Keratinocyte (primary cell): ENCODE results near the gene CIP2A. TPM values are rescaled to one million over a fixed set of nuclear protein-coding genes. Genes with fewer than 3 reads are reported as not detected.

Source experiments
- DNase-seq: peaks from one replicate; pipeline ENCODE4 v3.0.0-alpha.2; 2011; ENCODE audit warnings: low read depth, missing footprints, low spot score
- FAIRE-seq: peaks from 2 replicates; lab custom pipeline; 2011; peaks lifted over from hg19 to GRCh38; lab: Jason Lieb, UNC
- H2AFZ ChIP-seq: 2 replicates; pipeline ENCODE4 v1.6.0; 2012; ENCODE audit warnings: low read length, control low read depth, inconsistent platforms; ENCODE audit not compliant: control insufficient read depth
- H3K27ac ChIP-seq: 2 replicates; pipeline ENCODE4 v1.5.1; 2011; ENCODE audit warnings: low read length; ENCODE audit not compliant: control insufficient read depth, insufficient read depth
- H3K27me3 ChIP-seq: 3 replicates; pipeline ENCODE4 v1.6.0; 2011; ENCODE audit warnings: low read length; ENCODE audit not compliant: control insufficient read depth, insufficient read depth; ENCODE audit errors: extremely low read depth
- H3K36me3 ChIP-seq, 2 experiments: 2 replicates in 1 of 2; 3 replicates in 1 of 2; pipeline ENCODE4 v1.5.1; 2011; ENCODE audit warnings: low read length in 2 of 2, mild to moderate bottlenecking in 1 of 2; ENCODE audit not compliant: control insufficient read depth in 2 of 2, insufficient read depth in 2 of 2; ENCODE audit errors: extremely low read depth in 1 of 2
- H3K4me1 ChIP-seq: 3 replicates; pipeline ENCODE4 v1.5.1; 2011; ENCODE audit warnings: low read length; ENCODE audit not compliant: control insufficient read depth, insufficient read depth; ENCODE audit errors: extremely low read depth
- H3K4me2 ChIP-seq: 3 replicates; pipeline ENCODE4 v1.6.0; 2011; ENCODE audit warnings: low read depth, low read length; ENCODE audit not compliant: control insufficient read depth, insufficient read depth; ENCODE audit errors: extremely low read depth
- H3K4me3 ChIP-seq, 3 experiments: fragments of 200-600 bp in 1 of 3; sonication (generic) in 1 of 3; 2 replicates in 2 of 3; 3 replicates in 1 of 3; pipeline ENCODE4 v1.5.1; 2011 to 2016; ENCODE audit warnings: low read length in 3 of 3, mild to moderate bottlenecking in 3 of 3, control low read depth in 2 of 3, inconsistent platforms in 1 of 3, low read depth in 1 of 3, mixed read lengths in 1 of 3, mixed run types in 1 of 3, moderate library complexity in 1 of 3; ENCODE audit not compliant: control insufficient read depth in 2 of 3, insufficient read depth in 2 of 3; ENCODE audit errors: extremely low read depth in 1 of 3
- H3K79me2 ChIP-seq: 2 replicates; pipeline ENCODE4 v1.6.0; 2012; ENCODE audit warnings: low read length; ENCODE audit not compliant: control insufficient read depth, insufficient read depth
- H3K9ac ChIP-seq: 3 replicates; pipeline ENCODE4 v1.6.0; 2011; ENCODE audit warnings: low read length; ENCODE audit not compliant: control insufficient read depth, insufficient read depth; ENCODE audit errors: extremely low read depth
- H3K9me1 ChIP-seq: 3 replicates; pipeline ENCODE4 v1.6.0; 2011; ENCODE audit warnings: low read length; ENCODE audit not compliant: control insufficient read depth, insufficient read depth; ENCODE audit errors: extremely low read depth
- H3K9me3 ChIP-seq: 2 replicates; pipeline ENCODE4 v1.5.1; 2012; ENCODE audit warnings: low read depth, low read length; ENCODE audit not compliant: control insufficient read depth
- H4K20me1 ChIP-seq: 3 replicates; pipeline ENCODE4 v1.6.0; 2011; ENCODE audit warnings: low read length; ENCODE audit not compliant: control insufficient read depth, insufficient read depth; ENCODE audit errors: extremely low read depth
- EZH2 ChIP-seq: IDR thresholded peaks from one replicate; pipeline ENCODE4 v1.6.1; 2012; ENCODE audit warnings: inconsistent platforms, mild to moderate bottlenecking, low read length, moderate library complexity
- dilution Hi-C: fragments of 300-500 bp; cut with MboI; formaldehyde crosslinking; loops from one replicate; pipeline ENCODE4 v1.7.0; 2020; ENCODE audit warnings: low sequenced_read_pairs; ENCODE audit not compliant: extremely low pct_ligation_motif_present
- polyA plus RNA-seq, 5 experiments: library from polyadenylated mRNA; depleted of rRNA in 3 of 5; stranded (reverse) in 3 of 5; stranded (forward) in 1 of 5; unstranded in 1 of 5; fragments of >200 nt; gene quantifications; 1 replicate in 1 of 5; 2 replicates in 3 of 5; 3 replicates in 1 of 5; pipeline versions ENCODE4 v1.2.1 to v1.2.3, GENCODE V29; 2011 to 2012; ENCODE audit warnings: missing spikeins in 2 of 5, low read depth in 1 of 5, low replicate concordance in 1 of 5
- TF ChIP-seq, protein P1 (sequence below), 3 experiments: IDR thresholded peaks in 1 of 3; conservative IDR thresholded peaks in 1 of 3; optimal IDR thresholded peaks in 1 of 3; 2 replicates in 2 of 3; 3 replicates in 1 of 3; pipeline versions ENCODE3 to v1.5.1; 2011; ENCODE audit warnings: low read length in 3 of 3, mild to moderate bottlenecking in 3 of 3, moderate library complexity in 2 of 3, control low read depth in 1 of 3, inconsistent platforms in 1 of 3; ENCODE audit not compliant: insufficient read depth in 2 of 3; ENCODE audit errors: extremely low read depth in 1 of 3

Gene CIP2A
- polyA plus RNA-seq, 1 donor (not counting 4 experiments of a cell fraction or from before 2014, with no cell fraction given), result 9.9 TPM

- H3K9me3 ChIP-seq, result no peaks in the 10 kb centered on the region
- H3K27ac ChIP-seq, result no peak overlapping the region
- H4K20me1 ChIP-seq, result no peaks in the 10 kb centered on the region
- dilution Hi-C loops, result no loop called here
- no peak overlapping the region for H3K9ac ChIP-seq
- H3K79me2 ChIP-seq, result no peaks in the 10 kb centered on the region
- H2AFZ ChIP-seq, result no peak overlapping the region
- no peak overlapping the region for H3K4me2 ChIP-seq
- H3K4me1 ChIP-seq, result no peaks in the 10 kb centered on the region
- H3K9me1 ChIP-seq, result no peaks in the 10 kb centered on the region
- DNase-seq (no peak), FAIRE-seq (no peak)
- H3K36me3 ChIP-seq, result no peaks in the 10 kb centered on the region
- H3K4me3 ChIP-seq, result no peak overlapping the region
- H3K27me3 ChIP-seq, result no peaks in the 10 kb centered on the region
- TF ChIP-seq, protein P1, sequence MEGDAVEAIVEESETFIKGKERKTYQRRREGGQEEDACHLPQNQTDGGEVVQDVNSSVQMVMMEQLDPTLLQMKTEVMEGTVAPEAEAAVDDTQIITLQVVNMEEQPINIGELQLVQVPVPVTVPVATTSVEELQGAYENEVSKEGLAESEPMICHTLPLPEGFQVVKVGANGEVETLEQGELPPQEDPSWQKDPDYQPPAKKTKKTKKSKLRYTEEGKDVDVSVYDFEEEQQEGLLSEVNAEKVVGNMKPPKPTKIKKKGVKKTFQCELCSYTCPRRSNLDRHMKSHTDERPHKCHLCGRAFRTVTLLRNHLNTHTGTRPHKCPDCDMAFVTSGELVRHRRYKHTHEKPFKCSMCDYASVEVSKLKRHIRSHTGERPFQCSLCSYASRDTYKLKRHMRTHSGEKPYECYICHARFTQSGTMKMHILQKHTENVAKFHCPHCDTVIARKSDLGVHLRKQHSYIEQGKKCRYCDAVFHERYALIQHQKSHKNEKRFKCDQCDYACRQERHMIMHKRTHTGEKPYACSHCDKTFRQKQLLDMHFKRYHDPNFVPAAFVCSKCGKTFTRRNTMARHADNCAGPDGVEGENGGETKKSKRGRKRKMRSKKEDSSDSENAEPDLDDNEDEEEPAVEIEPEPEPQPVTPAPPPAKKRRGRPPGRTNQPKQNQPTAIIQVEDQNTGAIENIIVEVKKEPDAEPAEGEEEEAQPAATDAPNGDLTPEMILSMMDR (optimal IDR thresholded peaks at IDR 0.05 in 1 of 3, IDR thresholded peaks at IDR 0.05 in 1 of 3, conservative IDR thresholded peaks at IDR 0.05 in 1 of 3; ENCODE audit: extremely low read depth in 1 of 3, insufficient read depth in 2 of 3, low read length in 3 of 3), result no peak
- TF ChIP-seq EZH2, result no peak
These were observed 26.7 kb downstream of the CIP2A start for GRCh38 chr3:108562565-108562964.

DNA sequence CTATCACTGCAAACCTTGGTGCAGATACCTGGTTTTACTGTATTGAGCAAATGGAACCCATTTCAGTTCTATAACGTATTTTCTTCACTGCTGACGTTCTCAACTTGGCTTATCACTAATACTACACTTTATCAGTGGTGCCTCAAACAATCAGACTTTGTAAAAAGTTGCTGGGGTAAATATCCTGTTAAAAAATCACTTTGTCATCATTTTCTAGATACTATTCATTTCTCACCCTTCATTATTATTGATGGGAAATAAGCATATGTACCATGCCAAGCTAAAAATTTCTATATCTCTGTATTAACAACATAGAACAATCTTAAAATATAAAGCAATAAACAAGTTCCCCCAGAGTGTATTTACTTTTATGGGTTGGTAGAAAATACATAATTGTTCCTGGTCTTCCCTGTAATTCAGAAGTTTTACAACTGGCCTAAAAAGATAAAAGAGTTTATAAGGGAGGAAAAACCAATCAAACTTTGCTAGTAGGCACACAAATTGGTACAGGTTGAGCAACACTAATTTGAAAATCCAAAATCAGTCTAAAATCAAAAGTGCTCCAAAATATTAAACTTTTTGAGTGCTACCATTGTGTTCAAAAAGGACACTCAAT, 33.2 kb downstream of the CIP2A start:
- H3K27ac ChIP-seq, result no peak overlapping the region
- no peaks in the 10 kb centered on the region for H3K9me1 ChIP-seq
- H2AFZ ChIP-seq, result no peak overlapping the region
- H3K4me1 ChIP-seq, result no peaks in the 10 kb centered on the region
- no peak for FAIRE-seq
- H3K9ac ChIP-seq, result no peak overlapping the region
- H3K4me2 ChIP-seq, result no peak overlapping the region
- no peaks in the 10 kb centered on the region for H3K9me3 ChIP-seq
- no peaks in the 10 kb centered on the region for H4K20me1 ChIP-seq
- H3K27me3 ChIP-seq, result no peaks in the 10 kb centered on the region
- H3K4me3 ChIP-seq, result no peak overlapping the region
- TF ChIP-seq EZH2, result no peak
- TF ChIP-seq, protein P1 (optimal IDR thresholded peaks at IDR 0.05 in 1 of 3, IDR thresholded peaks at IDR 0.05 in 1 of 3, conservative IDR thresholded peaks at IDR 0.05 in 1 of 3; ENCODE audit: extremely low read depth in 1 of 3, insufficient read depth in 2 of 3, low read length in 3 of 3), result no peak
- H3K36me3 ChIP-seq, result peaks cover 0 to 1% of the 10 kb centered on the region in 2 experiments
- no peak for DNase-seq
- H3K79me2 ChIP-seq, result no peaks in the 10 kb centered on the region
- dilution Hi-C loops, result no loop called here
